Measurements from ENCODE around the gene NRXN3.

DNA sequence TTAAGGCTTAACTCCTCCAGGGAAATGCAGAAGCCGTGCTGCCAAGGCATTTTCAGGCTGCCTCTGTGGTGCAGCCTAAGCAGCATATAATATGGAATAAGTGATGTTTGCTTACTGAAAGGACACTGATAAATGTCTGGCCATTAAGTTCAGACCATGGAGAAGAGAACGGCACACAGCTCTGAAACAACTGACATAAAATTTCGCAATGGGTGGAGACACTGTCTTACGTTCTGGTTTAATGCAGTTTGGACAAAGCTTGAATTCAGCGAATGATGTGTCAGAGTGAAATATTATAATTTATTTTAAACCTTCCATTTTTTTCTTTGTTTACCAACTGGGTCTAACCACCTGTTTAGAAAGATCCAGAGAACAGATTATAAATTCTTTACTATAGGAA is 27.2 kb upstream of the NRXN3 start:
- TF ChIP-seq, protein P1, sequence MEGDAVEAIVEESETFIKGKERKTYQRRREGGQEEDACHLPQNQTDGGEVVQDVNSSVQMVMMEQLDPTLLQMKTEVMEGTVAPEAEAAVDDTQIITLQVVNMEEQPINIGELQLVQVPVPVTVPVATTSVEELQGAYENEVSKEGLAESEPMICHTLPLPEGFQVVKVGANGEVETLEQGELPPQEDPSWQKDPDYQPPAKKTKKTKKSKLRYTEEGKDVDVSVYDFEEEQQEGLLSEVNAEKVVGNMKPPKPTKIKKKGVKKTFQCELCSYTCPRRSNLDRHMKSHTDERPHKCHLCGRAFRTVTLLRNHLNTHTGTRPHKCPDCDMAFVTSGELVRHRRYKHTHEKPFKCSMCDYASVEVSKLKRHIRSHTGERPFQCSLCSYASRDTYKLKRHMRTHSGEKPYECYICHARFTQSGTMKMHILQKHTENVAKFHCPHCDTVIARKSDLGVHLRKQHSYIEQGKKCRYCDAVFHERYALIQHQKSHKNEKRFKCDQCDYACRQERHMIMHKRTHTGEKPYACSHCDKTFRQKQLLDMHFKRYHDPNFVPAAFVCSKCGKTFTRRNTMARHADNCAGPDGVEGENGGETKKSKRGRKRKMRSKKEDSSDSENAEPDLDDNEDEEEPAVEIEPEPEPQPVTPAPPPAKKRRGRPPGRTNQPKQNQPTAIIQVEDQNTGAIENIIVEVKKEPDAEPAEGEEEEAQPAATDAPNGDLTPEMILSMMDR (conservative IDR thresholded peaks at IDR 0.05), result no peak
- TF ChIP-seq EZH2 (IDR thresholded peaks at IDR 0.05; ENCODE audit: low read depth), result no peak

Data from PC-9 (cell line).